ES-I3 (cell line): Measurements from ENCODE around the gene ERO1B.

Experiments
- H3K36me3 ChIP-seq: 2 replicates; pipeline ENCODE4 v1.6.1; 2013; ENCODE audit warnings: mild to moderate bottlenecking, low read length, control low read depth, moderate library complexity; ENCODE audit not compliant: insufficient read depth
- H3K4me1 ChIP-seq: 2 replicates; pipeline ENCODE4 v1.6.1; 2013; ENCODE audit warnings: mild to moderate bottlenecking, control low read depth, low read length; ENCODE audit not compliant: insufficient read depth
- H3K9ac ChIP-seq: 2 replicates; pipeline ENCODE4 v1.6.1; 2013; ENCODE audit warnings: low read depth, mild to moderate bottlenecking, low read length, moderate library complexity
- H3K9me3 ChIP-seq: 2 replicates; pipeline ENCODE4 v1.6.1; 2013; ENCODE audit warnings: mild to moderate bottlenecking, low read length, moderate library complexity; ENCODE audit not compliant: control insufficient read depth, insufficient read depth

Gene ERO1B

GRCh38 chr1:236253918-236254637 lies 27.7 kb downstream of the ERO1B start:
- no peak overlapping the region for H3K9ac ChIP-seq
- no peaks in the 10 kb centered on the region for H3K36me3 ChIP-seq
- H3K4me1 ChIP-seq: no peaks in the 10 kb centered on the region
- no peaks in the 10 kb centered on the region for H3K9me3 ChIP-seq

DNA sequence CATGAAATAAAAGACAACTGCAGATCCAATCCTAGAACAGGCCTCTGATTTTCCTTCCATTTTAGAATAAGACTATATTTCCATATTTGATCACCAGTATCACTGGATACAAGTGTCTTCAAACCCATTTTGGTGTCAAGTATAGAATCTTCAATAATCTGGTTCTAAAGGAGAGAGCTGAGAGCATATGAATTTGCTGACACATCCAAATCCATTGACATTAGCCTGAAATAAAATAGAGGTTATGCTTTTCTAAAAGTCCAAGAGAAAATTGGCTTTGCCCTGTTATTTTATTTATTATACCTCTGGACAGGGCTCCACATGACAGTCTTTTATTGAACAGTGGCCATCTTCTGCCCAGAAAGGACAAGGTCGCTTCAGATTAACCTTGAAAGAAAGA lies 28.6 kb downstream of the ERO1B start:
- H3K36me3 ChIP-seq: no peaks in the 10 kb centered on the region
- H3K9me3 ChIP-seq: no peaks in the 10 kb centered on the region
- no peak overlapping the region for H3K9ac ChIP-seq
- H3K4me1 ChIP-seq: no peaks in the 10 kb centered on the region

- H3K9ac ChIP-seq: no peak overlapping the region
- H3K4me1 ChIP-seq: no peaks in the 10 kb centered on the region
- no peaks in the 10 kb centered on the region for H3K36me3 ChIP-seq
- no peaks in the 10 kb centered on the region for H3K9me3 ChIP-seq
Observed at GRCh38 chr1:236251587-236251986, 30.2 kb downstream of the ERO1B start.

- Histone ChIP-seq H3K9ac (no peak overlapping the region), H3K4me1 (no peaks in the 10 kb centered on the region), H3K9me3 (no peaks in the 10 kb centered on the region), H3K36me3 (no peaks in the 10 kb centered on the region)
Observed at GRCh38 chr1:236247286-236247685, 34.5 kb downstream of the ERO1B start.

- Histone ChIP-seq H3K9me3 (no peaks in the 10 kb centered on the region), H3K9ac (no peak overlapping the region), H3K36me3 (no peaks in the 10 kb centered on the region), H3K4me1 (no peaks in the 10 kb centered on the region)
Observed at GRCh38 chr1:236242568-236242967, 39.2 kb downstream of the ERO1B start.

DNA sequence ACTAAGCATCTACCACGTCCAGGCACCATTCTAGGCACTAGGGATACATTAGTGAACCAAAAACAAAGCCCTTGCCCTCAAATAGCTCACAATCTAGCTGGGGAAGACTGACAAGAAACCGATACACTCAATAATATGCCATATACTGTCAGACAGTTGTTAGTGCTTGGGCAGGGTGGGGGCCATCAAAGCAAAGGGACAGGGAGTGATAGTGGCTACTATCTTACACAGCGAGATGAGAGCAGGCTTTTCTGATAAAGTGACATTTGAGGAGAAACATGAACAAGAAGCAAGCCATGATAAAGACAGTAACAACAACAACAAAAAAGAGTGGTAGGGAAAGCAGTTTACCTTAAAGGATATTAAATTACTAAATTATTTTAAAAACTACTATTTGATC lies 41.1 kb downstream of the ERO1B start:
- no peaks in the 10 kb centered on the region for H3K9me3 ChIP-seq
- no peaks in the 10 kb centered on the region for H3K36me3 ChIP-seq
- no peak overlapping the region for H3K9ac ChIP-seq
- no peaks in the 10 kb centered on the region for H3K4me1 ChIP-seq

- no peaks in the 10 kb centered on the region for H3K36me3 ChIP-seq
- no peaks in the 10 kb centered on the region for H3K9me3 ChIP-seq
- no peaks in the 10 kb centered on the region for H3K4me1 ChIP-seq
- no peak overlapping the region for H3K9ac ChIP-seq
Observed at GRCh38 chr1:236239092-236239585, 42.6 kb downstream of the ERO1B start.

DNA sequence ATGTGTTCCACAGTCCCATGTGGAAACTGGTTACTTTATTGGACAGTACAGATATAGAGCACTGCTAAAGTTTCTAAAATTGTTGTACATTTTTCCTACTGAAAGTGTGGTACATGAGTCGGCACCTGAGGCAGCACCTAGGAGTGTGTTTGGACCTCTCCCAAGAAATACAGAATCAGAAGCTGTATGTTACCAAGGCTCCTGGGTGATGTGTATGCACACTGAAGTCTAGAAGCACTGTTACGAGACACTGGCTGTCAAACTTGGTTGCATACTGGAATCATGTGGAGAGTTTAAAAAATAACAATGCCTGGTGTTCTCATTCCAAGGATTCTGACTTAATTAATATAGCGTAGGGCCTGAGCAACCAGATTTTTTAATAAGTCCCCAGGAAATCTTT lies 46.6 kb downstream of the ERO1B start:
- Histone ChIP-seq H3K9me3 (no peaks in the 10 kb centered on the region), H3K9ac (no peak overlapping the region), H3K4me1 (no peaks in the 10 kb centered on the region), H3K36me3 (no peaks in the 10 kb centered on the region)

- Histone ChIP-seq H3K36me3 (no peaks in the 10 kb centered on the region), H3K9me3 (no peaks in the 10 kb centered on the region), H3K4me1 (no peaks in the 10 kb centered on the region), H3K9ac (no peak overlapping the region)
Observed at GRCh38 chr1:236228411-236228810, 53.3 kb downstream of the ERO1B start.

DNA sequence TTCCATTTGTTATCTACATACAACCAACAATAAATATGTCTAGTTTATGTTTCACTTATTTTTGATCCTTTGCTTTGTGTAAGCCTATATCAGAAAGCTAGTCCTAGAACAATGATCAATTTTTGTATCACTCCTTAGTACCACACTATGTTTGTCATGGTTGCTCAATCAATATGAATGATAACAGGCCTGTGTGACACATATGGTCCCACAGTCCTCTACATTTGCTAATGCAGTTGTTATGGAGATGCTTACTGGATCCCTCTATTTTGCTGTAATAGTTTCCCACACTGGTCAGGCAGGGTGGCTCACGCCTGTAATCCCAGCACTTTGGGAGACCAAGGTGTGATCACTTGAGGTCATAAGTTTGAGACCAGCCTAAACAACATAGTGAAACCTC lies 59.1 kb downstream of the ERO1B start:
- H3K9ac ChIP-seq: no peak overlapping the region
- H3K9me3 ChIP-seq: no peaks in the 10 kb centered on the region
- no peaks in the 10 kb centered on the region for H3K36me3 ChIP-seq
- no peaks in the 10 kb centered on the region for H3K4me1 ChIP-seq

DNA sequence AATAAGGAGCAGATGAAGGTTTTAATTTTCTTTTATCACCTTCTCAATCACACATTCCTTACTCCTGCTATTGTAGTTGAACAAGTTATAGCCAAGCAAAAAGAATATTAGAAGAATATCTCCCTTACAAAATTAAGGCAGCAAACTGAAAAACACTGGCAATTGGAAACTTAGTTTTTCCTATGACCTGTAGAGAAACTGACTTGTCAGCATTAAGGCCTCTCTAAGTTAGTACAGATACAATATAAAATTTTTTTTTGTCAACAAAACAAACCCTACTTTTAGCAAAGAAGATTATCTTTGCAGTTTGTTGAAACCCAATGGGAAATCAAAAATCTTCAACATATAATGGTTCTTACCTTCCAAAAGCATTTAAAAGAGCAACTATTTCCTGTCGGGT lies 61.3 kb downstream of the ERO1B start:
- H3K36me3 ChIP-seq: no peaks in the 10 kb centered on the region
- no peaks in the 10 kb centered on the region for H3K4me1 ChIP-seq

GRCh38 chr1:236214761-236215160 lies 67.0 kb downstream of the ERO1B start:
- H3K9me3 ChIP-seq: no peaks in the 10 kb centered on the region
- H3K9ac ChIP-seq: no peak overlapping the region
- H3K36me3 ChIP-seq: no peaks in the 10 kb centered on the region
- H3K4me1 ChIP-seq: no peaks in the 10 kb centered on the region

More for the DNA sequence above, 61.3 kb downstream of the ERO1B start:
- H3K9me3 ChIP-seq: no peaks in the 10 kb centered on the region
- H3K9ac ChIP-seq: no peak overlapping the region

DNA sequence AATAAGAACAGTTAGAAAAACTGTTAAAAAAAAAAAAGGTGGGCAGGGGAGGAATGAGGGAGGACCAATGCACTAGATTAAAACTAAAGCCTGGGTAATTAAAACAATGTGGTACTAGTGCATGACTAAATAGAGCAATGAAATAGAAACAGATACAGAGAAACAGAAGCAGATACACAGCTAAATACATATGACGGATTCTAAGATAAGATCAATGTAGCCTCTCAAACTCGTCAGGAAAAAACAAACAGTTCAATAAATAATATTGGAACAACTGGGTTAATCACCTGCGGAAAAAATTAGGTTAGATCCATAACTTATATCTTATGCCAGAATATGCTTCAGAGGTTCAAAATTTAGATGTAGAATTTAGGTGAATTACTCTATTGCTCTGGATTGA lies 68.2 kb downstream of the ERO1B start:
- H3K9me3 ChIP-seq: no peaks in the 10 kb centered on the region
- no peaks in the 10 kb centered on the region for H3K36me3 ChIP-seq
- H3K4me1 ChIP-seq: no peaks in the 10 kb centered on the region
- H3K9ac ChIP-seq: no peak overlapping the region

GRCh38 chr1:236211815-236212214 lies 69.9 kb downstream of the ERO1B start:
- H3K4me1 ChIP-seq: no peaks in the 10 kb centered on the region
- H3K9me3 ChIP-seq: no peaks in the 10 kb centered on the region
- H3K9ac ChIP-seq: no peak overlapping the region
- H3K36me3 ChIP-seq: no peaks in the 10 kb centered on the region

DNA sequence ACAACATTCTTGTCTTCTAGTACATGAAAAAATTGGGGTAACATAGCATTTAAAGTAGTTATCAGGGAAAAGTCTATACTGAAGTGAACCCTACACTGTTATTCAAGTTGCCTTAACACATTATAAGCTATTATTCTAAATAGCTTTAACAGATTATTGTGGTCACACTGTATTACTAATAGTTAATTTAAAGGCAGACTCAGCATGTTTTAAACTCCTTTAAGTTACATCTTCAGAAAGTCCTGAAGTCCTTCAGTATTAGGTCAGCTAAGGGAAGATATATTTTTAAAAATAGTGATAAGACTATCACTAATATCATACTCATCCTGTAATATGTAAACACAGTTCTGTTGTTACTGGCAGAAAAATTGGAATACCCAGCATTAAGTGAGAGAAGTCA lies 72.0 kb downstream of the ERO1B start:
- H3K4me1 ChIP-seq: no peaks in the 10 kb centered on the region
- no peak overlapping the region for H3K9ac ChIP-seq
- H3K9me3 ChIP-seq: no peaks in the 10 kb centered on the region
- no peaks in the 10 kb centered on the region for H3K36me3 ChIP-seq
